ENCODE measurements around the gene BCL7A.
"Not testable (repeated sequence)": the region's sequence is repeated elsewhere in the genome, so short reads cannot be mapped to it uniquely, and the experiment has no call there.

The BCL7A gene

DNA sequence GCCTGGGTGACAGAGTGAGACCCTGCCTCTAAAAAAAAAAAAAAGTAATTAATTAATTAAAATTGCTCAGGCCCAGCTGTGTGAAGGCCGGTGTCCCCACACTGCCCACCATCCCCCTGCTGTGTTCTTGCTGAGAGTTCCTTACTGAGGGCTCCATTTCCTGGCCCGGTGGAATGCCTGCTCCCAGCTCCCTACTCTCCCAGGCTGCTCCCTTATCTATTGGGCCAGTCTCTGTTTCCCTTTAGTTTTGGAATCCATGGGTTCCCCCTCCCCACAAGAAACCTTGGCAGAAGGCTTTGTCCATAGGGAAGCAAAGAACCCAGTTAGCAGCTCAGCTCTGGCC lies 75.9 kb downstream of the BCL7A start:
- no peak for DNase-seq

- DNase-seq: no peak
Observed at GRCh38 chr12:122097927-122098756, 76.5 kb downstream of the BCL7A start.

GRCh38 chr12:122099280-122099749 lies 77.6 kb downstream of the BCL7A start:
- DNase-seq: no peak

- DNase-seq: no peak
Observed at GRCh38 chr12:122099856-122100255, 78.2 kb downstream of the BCL7A start.

GRCh38 chr12:122100568-122100967 lies 78.9 kb downstream of the BCL7A start:
- DNase-seq: no peak

DNA sequence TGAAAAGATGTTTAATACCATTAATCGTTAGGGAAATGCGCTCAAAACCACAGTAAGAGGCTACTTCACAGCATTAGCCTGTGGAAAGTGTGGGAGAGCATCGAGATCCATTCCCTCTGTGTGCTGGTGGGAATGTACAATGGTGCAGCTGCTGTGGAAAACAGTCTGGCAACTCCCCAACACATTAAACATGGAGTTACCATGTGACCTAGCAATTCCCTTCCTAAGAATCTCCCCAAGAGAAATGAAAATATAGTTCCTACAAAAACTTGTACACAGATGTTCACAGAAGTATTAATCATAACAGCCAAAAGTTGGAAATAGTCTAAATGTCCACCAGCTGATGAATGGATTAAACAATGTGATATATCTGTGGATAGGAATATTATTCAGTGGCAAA lies 80.6 kb downstream of the BCL7A start:
- DNase-seq: no peak

DNA sequence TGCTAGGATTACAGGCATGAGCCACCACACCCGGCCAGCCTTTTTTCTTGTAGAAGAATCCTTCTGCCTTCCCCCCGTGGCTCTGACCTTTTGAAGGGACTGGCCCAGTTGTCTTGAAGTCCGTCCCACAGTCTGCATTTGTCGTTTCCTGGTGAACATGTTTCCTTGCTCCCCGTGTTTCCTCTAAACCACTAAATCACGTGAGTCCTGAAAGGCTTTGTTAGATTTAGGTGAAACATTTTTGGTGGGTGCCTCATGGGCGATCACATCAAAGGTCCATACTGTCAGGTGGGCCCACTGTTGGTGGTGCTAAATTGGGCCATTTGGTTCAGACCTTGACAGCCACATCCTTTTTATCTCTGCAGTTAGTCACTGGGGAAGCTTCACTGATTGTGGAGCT lies 83.2 kb downstream of the BCL7A start:
- DNase-seq: peak; percentile 21

GRCh38 chr12:122105496-122105895 lies 83.8 kb downstream of the BCL7A start:
- DNase-seq: not testable (repeated sequence)

DNA sequence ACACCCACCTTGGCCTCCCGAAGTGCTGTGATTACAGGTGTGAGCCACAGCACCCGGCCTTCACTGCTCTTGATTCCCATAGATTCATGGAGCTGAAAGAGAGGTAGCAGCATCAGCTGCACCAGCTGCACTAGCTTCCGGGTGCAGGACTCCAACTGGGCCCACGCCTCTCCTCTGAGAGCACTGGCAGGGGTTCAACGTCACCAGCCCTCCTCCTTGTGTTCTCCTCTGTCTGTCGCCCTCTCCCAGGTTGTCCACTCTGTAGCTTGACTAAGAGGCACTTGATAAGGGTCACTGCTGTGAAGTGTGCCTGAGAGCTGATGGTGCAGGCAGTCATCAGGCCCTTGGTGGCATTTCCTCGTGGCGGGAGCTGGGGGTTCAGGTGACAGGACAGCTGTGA lies 85.2 kb downstream of the BCL7A start:
- no peak for DNase-seq

- no peak for DNase-seq
Observed at GRCh38 chr12:122107261-122107660, 85.6 kb downstream of the BCL7A start.

DNA sequence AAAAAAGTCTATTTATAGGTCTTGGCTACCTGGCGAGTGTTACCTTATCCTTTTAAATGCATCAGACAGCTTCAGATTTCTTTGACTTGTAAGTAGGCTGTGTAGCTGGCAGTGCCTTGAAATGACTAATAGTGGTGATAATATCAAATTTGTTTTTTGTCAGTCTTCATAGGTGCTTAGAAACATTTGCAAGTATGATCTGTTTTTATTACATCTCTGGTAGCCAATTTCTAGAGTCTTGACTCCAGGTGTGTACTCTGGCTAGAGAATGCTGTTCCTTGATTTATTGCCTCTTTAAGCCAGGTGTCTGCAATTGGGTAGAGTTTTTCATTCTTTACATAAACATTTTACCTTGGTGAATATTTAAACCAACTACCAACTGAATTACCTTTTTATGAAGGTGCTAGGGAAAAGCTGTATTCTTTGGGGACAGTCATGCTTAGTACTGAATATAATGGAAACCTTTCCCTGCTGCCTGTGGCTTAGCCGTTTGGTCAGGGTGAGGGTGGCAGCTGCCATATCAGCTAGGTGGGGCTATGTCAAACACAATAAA lies 89.5 kb downstream of the BCL7A start:
- DNase-seq: no peak

All from stimulated activated CD4-positive, alpha-beta T cell treated with anti-CD3 and anti-CD28 coated beads, Interleukin-4, amount 100 ng/mL, for 24 hours (primary cell).